GM15510 (cell line): ENCODE data around the gene ELAPOR1.

Experiments
- POLR2A ChIP-seq: IDR thresholded peaks from 3 replicates; pipeline ENCODE4 v1.6.1; 2011; ENCODE audit warnings: borderline replicate concordance; ENCODE audit not compliant: insufficient read length; ENCODE audit errors: extremely low read depth

ELAPOR1 gene

DNA sequence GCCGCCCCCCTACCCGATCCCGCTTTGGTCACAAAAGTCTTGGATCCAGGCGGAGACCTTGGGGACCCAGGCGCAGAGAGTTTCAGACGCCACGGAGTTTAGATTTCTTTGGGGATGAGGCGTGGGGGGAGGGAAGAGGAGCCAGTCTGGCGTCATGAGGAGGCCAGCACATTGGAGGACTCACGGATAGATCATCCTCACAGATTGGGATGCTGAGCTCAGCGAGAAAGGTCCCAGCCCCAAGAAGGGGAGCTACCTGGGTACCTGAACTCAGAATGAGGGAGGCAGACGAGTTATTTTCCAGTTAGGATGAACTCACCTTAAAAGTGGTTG lies 393 bp downstream of the ELAPOR1 start:
- TF ChIP-seq POLR2A: no peak

GRCh38 chr1:109115685-109116084 lies 1.8 kb downstream of the ELAPOR1 start:
- no peak for TF ChIP-seq POLR2A

- no peak for TF ChIP-seq POLR2A
These were observed 2.4 kb downstream of the ELAPOR1 start for GRCh38 chr1:109116286-109116685.

- no peak for TF ChIP-seq POLR2A
These were observed 4.2 kb downstream of the ELAPOR1 start for GRCh38 chr1:109118089-109118488.

DNA sequence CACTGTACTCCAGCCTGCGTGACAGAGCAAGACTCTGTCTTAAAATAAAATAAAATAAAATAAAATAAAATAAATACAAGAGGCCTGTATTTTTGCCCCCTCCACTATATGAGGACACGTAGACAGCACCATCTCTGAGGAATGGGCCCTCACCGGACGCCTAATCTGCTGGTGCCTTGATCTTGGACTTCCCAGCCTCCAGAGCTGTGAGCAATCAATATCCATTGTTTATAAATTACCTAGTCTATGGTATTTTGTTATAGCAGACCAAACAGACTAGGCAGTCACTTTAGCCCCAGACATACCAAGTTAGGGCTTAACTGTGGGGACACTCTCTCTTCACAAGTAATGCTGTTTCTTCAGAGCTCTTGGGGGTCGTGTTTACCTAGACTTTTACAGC lies 6.4 kb downstream of the ELAPOR1 start:
- TF ChIP-seq POLR2A: no peak

DNA sequence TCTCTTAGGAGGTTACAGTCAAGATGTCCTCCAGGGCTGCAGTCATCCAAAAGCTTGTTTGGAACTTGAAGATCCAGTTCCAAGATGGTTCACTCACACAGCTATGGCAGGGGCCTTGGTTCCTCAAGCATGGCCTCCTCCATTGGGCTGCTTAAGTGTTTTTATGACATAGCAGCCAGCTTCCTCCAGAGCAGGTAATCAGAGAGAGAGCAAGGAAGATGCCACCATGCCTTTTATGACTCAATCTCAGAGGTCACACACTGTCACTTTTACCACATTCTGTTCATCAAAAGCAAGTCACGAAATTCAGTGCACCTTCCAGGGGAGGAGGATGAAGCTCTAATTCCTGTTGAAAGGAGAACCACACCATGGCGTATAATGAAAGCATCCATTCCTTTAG lies 17.1 kb downstream of the ELAPOR1 start:
- no peak for TF ChIP-seq POLR2A

DNA sequence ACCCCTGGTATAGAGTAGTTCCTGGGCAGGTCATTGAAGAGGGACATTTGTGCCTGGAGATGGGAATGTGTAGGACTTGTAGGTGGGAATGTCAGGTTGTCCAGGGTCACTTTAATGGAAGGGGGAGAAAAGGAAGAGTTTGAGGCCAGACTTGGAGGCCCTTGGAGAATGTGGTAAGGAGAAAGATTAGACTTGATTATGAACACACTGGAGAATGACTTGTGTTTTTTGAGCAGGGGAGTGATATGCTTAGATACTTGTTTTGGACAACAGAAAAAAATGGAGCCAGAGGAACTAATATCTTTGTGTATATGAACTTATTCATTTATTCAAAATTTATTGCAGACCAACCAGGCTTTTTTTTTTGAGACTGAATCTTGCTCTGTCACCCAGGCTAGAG lies 17.9 kb downstream of the ELAPOR1 start:
- no peak for TF ChIP-seq POLR2A

GRCh38 chr1:109133002-109133706 lies 19.2 kb downstream of the ELAPOR1 start:
- TF ChIP-seq POLR2A: no peak

DNA sequence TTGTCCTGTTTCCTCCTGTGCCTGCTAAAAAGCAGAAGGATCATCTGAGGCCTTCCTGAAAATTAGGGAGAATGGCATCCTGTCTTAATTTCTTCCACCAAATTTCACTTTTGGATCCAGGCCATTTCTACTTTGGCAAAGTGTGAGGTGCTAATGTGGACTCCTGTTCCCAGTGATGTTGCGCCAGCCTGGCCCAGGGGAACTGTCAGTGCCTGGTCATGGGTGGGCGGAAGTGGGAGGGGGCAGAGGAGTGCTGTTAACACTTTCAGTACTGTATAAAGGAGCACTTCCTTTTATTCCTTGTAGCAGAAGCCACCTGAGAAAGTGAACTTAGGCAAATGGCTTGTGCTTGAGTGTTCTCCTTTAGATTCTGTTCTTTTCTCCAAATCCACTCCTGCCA lies 19.9 kb downstream of the ELAPOR1 start:
- no peak for TF ChIP-seq POLR2A

GRCh38 chr1:109134423-109134822 lies 20.5 kb downstream of the ELAPOR1 start:
- TF ChIP-seq POLR2A: no peak

GRCh38 chr1:109135940-109136339 lies 22.0 kb downstream of the ELAPOR1 start:
- TF ChIP-seq POLR2A: no peak

- no peak for TF ChIP-seq POLR2A
These were observed 22.9 kb downstream of the ELAPOR1 start for GRCh38 chr1:109136766-109137165.

DNA sequence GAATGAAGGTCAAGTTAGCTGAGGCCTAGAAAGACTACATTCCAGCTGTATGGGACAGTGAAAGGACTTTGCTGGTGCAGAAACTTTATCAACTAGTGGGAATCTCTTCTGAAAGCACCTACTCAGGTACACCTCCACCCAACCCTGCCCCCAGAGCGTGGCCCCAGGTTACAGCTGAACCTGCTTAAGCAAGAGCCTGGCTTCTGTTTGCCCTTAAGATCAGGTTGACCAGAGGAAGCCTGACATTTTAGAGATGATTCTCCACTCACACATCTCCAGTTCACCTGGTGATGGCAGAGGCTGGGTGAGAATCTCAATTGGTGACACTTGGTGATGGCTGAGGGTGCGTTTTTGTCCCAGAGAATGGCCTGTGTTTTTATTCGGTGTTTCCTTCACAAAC lies 24.0 kb downstream of the ELAPOR1 start:
- TF ChIP-seq POLR2A: no peak

GRCh38 chr1:109138358-109138757 lies 24.4 kb downstream of the ELAPOR1 start:
- TF ChIP-seq POLR2A: no peak

DNA sequence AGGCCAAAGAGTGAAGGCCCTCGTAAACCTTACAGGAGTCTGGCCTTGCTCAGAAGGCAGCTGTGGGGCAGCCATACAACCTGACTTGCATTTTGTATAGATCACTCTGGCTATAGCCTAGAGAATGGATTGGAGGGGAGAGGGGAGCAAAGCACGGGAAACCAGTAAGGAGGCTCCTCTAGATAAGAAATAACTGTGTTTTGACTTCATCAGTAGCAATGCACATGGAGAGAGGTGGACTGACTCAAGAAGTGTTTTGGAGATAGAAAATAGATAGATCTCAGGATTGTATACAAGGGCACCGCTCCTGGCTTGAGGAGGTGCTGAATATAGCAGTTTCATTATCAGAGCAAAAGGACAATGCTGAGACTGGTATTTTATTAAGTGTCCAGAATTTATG lies 26.5 kb downstream of the ELAPOR1 start:
- TF ChIP-seq POLR2A: no peak

- no peak for TF ChIP-seq POLR2A
These were observed 28.3 kb downstream of the ELAPOR1 start for GRCh38 chr1:109142260-109142659.
